ENCODE results near the gene TMEM165. TPM values are rescaled to one million over a fixed set of nuclear protein-coding genes. Genes with fewer than 3 reads are reported as not detected.

Gene TMEM165
- total and polyA plus RNA-seq, 10 of the 15 experiments (the other 5 are each of a cell fraction or from before 2014, with no cell fraction given): 18.3 to 141 (median 81.1) TPM

DNA sequence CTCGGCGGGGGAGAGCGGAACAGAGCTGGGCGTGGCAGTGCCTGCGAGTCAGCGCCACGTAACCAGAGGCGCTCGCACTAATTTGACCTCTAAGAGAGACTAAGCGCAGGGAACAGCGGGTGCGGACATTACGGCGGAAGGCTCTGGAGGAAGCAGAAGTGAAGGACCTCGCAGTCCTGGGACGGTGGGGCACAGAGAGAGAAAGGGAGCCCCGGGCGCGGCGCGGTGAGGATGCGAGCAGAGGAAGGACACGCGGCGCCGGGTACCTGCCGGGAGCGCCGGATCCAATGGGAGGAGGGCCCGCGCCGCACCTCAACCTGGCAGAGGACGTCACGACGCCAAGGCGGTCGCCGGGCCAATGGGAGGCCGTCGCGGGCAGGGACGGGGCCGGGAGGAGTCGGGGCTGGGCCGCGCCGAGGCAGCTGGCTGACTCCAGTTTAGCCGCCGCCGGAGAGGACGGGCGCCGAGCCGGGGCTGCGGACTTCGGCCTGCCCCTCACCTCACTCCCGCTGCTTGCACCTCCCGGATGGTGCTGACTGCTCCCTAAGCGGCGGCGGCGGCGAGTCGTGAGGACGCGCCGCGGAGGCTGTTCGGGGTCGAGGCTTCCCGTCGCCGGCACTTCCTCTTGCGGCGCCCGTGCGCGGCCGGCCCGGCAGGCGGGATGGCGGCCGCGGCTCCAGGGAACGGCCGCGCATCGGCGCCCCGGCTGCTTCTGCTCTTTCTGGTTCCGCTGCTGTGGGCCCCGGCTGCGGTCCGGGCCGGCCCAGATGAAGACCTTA is at the start of gene TMEM165 (continued):
- TF ChIP-seq, protein P1, sequence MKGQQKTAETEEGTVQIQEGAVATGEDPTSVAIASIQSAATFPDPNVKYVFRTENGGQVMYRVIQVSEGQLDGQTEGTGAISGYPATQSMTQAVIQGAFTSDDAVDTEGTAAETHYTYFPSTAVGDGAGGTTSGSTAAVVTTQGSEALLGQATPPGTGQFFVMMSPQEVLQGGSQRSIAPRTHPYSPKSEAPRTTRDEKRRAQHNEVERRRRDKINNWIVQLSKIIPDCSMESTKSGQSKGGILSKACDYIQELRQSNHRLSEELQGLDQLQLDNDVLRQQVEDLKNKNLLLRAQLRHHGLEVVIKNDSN (IDR thresholded peaks at IDR 0.05; ENCODE audit: borderline replicate concordance, extremely low read length, insufficient read depth, low read depth, low read length): no peak
- TF ChIP-seq ASH2L (IDR thresholded peaks at IDR 0.05; ENCODE audit: borderline replicate concordance, low read depth): no peak; the same call in 1 of the 2 replicates
- TF ChIP-seq SRF (IDR thresholded peaks at IDR 0.05; ENCODE audit: low read depth in 2 of 2, low read length in 2 of 2): no peak
- TF ChIP-seq LARP7 (IDR thresholded peaks at IDR 0.05): peak; percentile 92
- no peak for TF ChIP-seq TBL1XR1 (IDR thresholded peaks at IDR 0.05; ENCODE audit: low read depth, low read length)
- TF ChIP-seq WRNIP1 (IDR thresholded peaks at IDR 0.05; ENCODE audit: borderline replicate concordance, low read depth, low read length): no peak
- TF ChIP-seq JUND (IDR thresholded peaks at IDR 0.05; ENCODE audit: low read depth, low read length): no peak
- no peak for TF ChIP-seq HDAC2 (IDR thresholded peaks at IDR 0.05)
- no peak for TF ChIP-seq EGR1 (IDR thresholded peaks at IDR 0.05; ENCODE audit: borderline replicate concordance in 1 of 2, low read depth in 2 of 2, low read length in 2 of 2)
- TF ChIP-seq JUNB (IDR thresholded peaks at IDR 0.05): no peak
- peak; percentile 79 for TF ChIP-seq IKZF1 (conservative IDR thresholded peaks at IDR 0.05)
- no peak for TF ChIP-seq PML (IDR thresholded peaks at IDR 0.05; ENCODE audit: low read length)
- TF ChIP-seq ZNF217 (IDR thresholded peaks at IDR 0.05): 0 out of 2 replicates have a peak, but pooled peaks have one; percentile 19
- TF ChIP-seq NR2C1 (IDR thresholded peaks at IDR 0.05): peak; percentile 42; the same call in 1 of the 2 replicates
- TF ChIP-seq KDM1A (IDR thresholded peaks at IDR 0.05; ENCODE audit: borderline replicate concordance): no peak
- no peak for TF ChIP-seq CBX3 (IDR thresholded peaks at IDR 0.05; ENCODE audit: borderline replicate concordance, low read depth)
- TF ChIP-seq RFX5 (IDR thresholded peaks at IDR 0.05; ENCODE audit: low read depth, low read length): peak; percentile 83; the same call in 1 of the 2 replicates
- TF ChIP-seq NFYB (IDR thresholded peaks at IDR 0.05; ENCODE audit: insufficient read depth, low read depth, low read length): peak; percentile 82
- TF ChIP-seq RAD51 (IDR thresholded peaks at IDR 0.05): no peak
- TF ChIP-seq SP1 (IDR thresholded peaks at IDR 0.05; ENCODE audit: low read depth, low read length): peak; percentile 18
- no peak for TF ChIP-seq MTA2 (IDR thresholded peaks at IDR 0.05; ENCODE audit: low read depth)
- TF ChIP-seq SREBF2 (IDR thresholded peaks at IDR 0.05; ENCODE audit: low read length): no peak
- TF ChIP-seq STAT1 (conservative IDR thresholded peaks at IDR 0.05): no peak
